Activated CD4-positive, alpha-beta T cell treated with anti-CD3 and anti-CD28 coated beads for 36 hours (primary cell): ENCODE data around the gene SAT1. TPM values are rescaled to one million over a fixed set of nuclear protein-coding genes. Genes with fewer than 3 reads are reported as not detected.

Experiments
- ATAC-seq: fragments of 200-7000 bp; cut with Tn5 transposase; one replicate; pipeline ENCODE4 v1.10.0; 2021; ENCODE audit warnings: mild to moderate bottlenecking, moderate library complexity
- CTCF ChIA-PET: fragments of 350-600 bp; sonication (Branson Sonifier 250); formaldehyde crosslinking; loops from one replicate; lab custom pipeline; 2021; ENCODE audit warnings: antibody characterized with exemption; lab: Charles Lee
- POLR2A ChIA-PET: fragments of 350-600 bp; sonication (Branson Sonifier 250); formaldehyde crosslinking; loops from one replicate; lab custom pipeline; 2021; ENCODE audit warnings: antibody characterized with exemption, inconsistent platforms; lab: Charles Lee
- DNase-seq: peaks from one replicate; pipeline ENCODE4 v3.0.0-alpha.2; 2020
- H3K27ac Mint-ChIP-seq: one replicate; pipeline ENCODE4 v1.8.0; 2021; ENCODE audit warnings: mixed read lengths
- H3K27me3 Mint-ChIP-seq: one replicate; pipeline ENCODE4 v1.8.0; 2021; ENCODE audit warnings: mixed read lengths
- H3K36me3 Mint-ChIP-seq: one replicate; pipeline ENCODE4 v1.8.0; 2021; ENCODE audit warnings: low read depth, mixed read lengths
- H3K4me1 Mint-ChIP-seq: one replicate; pipeline ENCODE4 v1.8.0; 2021; ENCODE audit warnings: mixed read lengths
- H3K4me3 Mint-ChIP-seq: one replicate; pipeline ENCODE4 v1.8.0; 2021; ENCODE audit warnings: mild to moderate bottlenecking, moderate library complexity, mixed read lengths
- H3K9me3 Mint-ChIP-seq: one replicate; pipeline ENCODE4 v1.8.0; 2021; ENCODE audit warnings: low read depth, mixed read lengths
- intact Hi-C, 2 experiments: fragments of 100-400 bp; cut with DNase I in 1 of 2; cut with micrococcal nuclease in 1 of 2; formaldehyde crosslinking; loops; one replicate each; pipeline versions ENCODE4 v1.14.2 to v1.15.1; 2022 to 2024; cut with DNase I, micrococcal nuclease
- total RNA-seq, 2 experiments: library from RNA; stranded (reverse); gene quantifications; one replicate each; pipeline ENCODE4 v1.2.3, GENCODE V29; 2021

SAT1 gene
- total RNA-seq, 2 experiments from 2014 or later: 148 to 166 TPM

GRCh38 chrX:23811108-23811651 lies 28.2 kb downstream of the SAT1 start:
- ChIA-PET CTCF (interaction anchor here (0.6 kb wide), 1 partner anchor 54 kb away, joined by 3 read pairs; no protein-coding TSS in a partner anchor), POLR2A (no interaction called here)
- Mint-ChIP-seq H3K27me3 (peaks cover 3% of the 10 kb centered on the region), H3K9me3 (no peaks in the 10 kb centered on the region), H3K36me3 (no peaks in the 10 kb centered on the region), H3K4me3 (no peak overlapping the region), H3K27ac (no peak overlapping the region), H3K4me1 (peaks cover 6% of the 10 kb centered on the region)
- intact Hi-C loops: no loop called here
- no peak for DNase-seq
- ATAC-seq: no peak

GRCh38 chrX:23811656-23812055 lies 28.7 kb downstream of the SAT1 start:
- intact Hi-C loops: no loop called here
- Mint-ChIP-seq H3K27me3 (peaks cover 3% of the 10 kb centered on the region), H3K27ac (no peak overlapping the region), H3K4me1 (peaks cover 6% of the 10 kb centered on the region), H3K36me3 (no peaks in the 10 kb centered on the region), H3K4me3 (no peak overlapping the region), H3K9me3 (no peaks in the 10 kb centered on the region)
- DNase-seq: no peak
- CTCF ChIA-PET: interaction anchor here (0.6 kb wide), 1 partner anchor 54 kb away, joined by 3 read pairs; no protein-coding TSS in a partner anchor
- POLR2A ChIA-PET: no interaction called here
- no peak for ATAC-seq

- H3K36me3 Mint-ChIP-seq: no peaks in the 10 kb centered on the region
- CTCF ChIA-PET: interaction anchor here (1.1 kb wide), 1 partner anchor 88 kb away, joined by 4 read pairs; no protein-coding TSS in a partner anchor
These were observed 30.8 kb downstream of the SAT1 start for GRCh38 chrX:23813808-23814207.

GRCh38 chrX:23815376-23815775 lies 32.4 kb downstream of the SAT1 start:
- DNase-seq (no peak), ATAC-seq (no peak)
- CTCF ChIA-PET: no interaction called here
- no peaks in the 10 kb centered on the region for H3K9me3 Mint-ChIP-seq
- H3K4me1 Mint-ChIP-seq: peaks cover 6% of the 10 kb centered on the region
- no peak overlapping the region for H3K27ac Mint-ChIP-seq
- intact Hi-C loops: no loop called here
- peaks cover 3% of the 10 kb centered on the region for H3K27me3 Mint-ChIP-seq
- POLR2A ChIA-PET: no interaction called here
- H3K36me3 Mint-ChIP-seq: no peaks in the 10 kb centered on the region
- no peak overlapping the region for H3K4me3 Mint-ChIP-seq

More at GRCh38 chrX:23813808-23814207, 30.8 kb downstream of the SAT1 start:
- DNase-seq (no peak), ATAC-seq (no peak)
- intact Hi-C loops: no loop called here
- Mint-ChIP-seq H3K4me3 (no peak overlapping the region), H3K27me3 (peaks cover 3% of the 10 kb centered on the region), H3K4me1 (peaks cover 6% of the 10 kb centered on the region), H3K27ac (no peak overlapping the region), H3K9me3 (no peaks in the 10 kb centered on the region)
- POLR2A ChIA-PET: interaction anchor here (0.6 kb wide), 1 partner anchor 13 kb away, joined by 3 read pairs; no protein-coding TSS in a partner anchor

GRCh38 chrX:23816179-23816578 lies 33.2 kb downstream of the SAT1 start:
- H3K4me3 Mint-ChIP-seq: no peak overlapping the region
- POLR2A ChIA-PET: no interaction called here
- no peaks in the 10 kb centered on the region for H3K27me3 Mint-ChIP-seq
- H3K4me1 Mint-ChIP-seq: no peaks in the 10 kb centered on the region
- no peak overlapping the region for H3K27ac Mint-ChIP-seq
- no peaks in the 10 kb centered on the region for H3K36me3 Mint-ChIP-seq
- DNase-seq (no peak), ATAC-seq (no peak)
- CTCF ChIA-PET: no interaction called here
- intact Hi-C loops: no loop called here
- no peaks in the 10 kb centered on the region for H3K9me3 Mint-ChIP-seq

GRCh38 chrX:23817979-23818336 lies 35.0 kb downstream of the SAT1 start:
- ATAC-seq: no peak
- ChIA-PET POLR2A (interaction anchor here (0.6 kb wide), 1 partner anchor 41 kb away, joined by 4 read pairs; no protein-coding TSS in a partner anchor), CTCF (interaction anchor here (0.7 kb wide), 1 partner anchor 85 kb away, joined by 3 read pairs; no protein-coding TSS in a partner anchor)
- Mint-ChIP-seq H3K27me3 (no peaks in the 10 kb centered on the region), H3K4me1 (no peaks in the 10 kb centered on the region), H3K4me3 (no peak overlapping the region), H3K36me3 (no peaks in the 10 kb centered on the region), H3K9me3 (no peaks in the 10 kb centered on the region), H3K27ac (no peak overlapping the region)
- no peak for DNase-seq
- intact Hi-C loops: no loop called here

- intact Hi-C loops: no loop called here
- no peak for DNase-seq
- no peaks in the 10 kb centered on the region for H3K9me3 Mint-ChIP-seq
- no peak overlapping the region for H3K27ac Mint-ChIP-seq
- H3K27me3 Mint-ChIP-seq: no peaks in the 10 kb centered on the region
- H3K36me3 Mint-ChIP-seq: no peaks in the 10 kb centered on the region
- ATAC-seq: no peak
- H3K4me1 Mint-ChIP-seq: no peaks in the 10 kb centered on the region
- POLR2A ChIA-PET: no interaction called here
- no peak overlapping the region for H3K4me3 Mint-ChIP-seq
- CTCF ChIA-PET: interaction anchor here (0.6 to 1.1 kb wide), 3 partner anchors 89 to 134 kb away, joined by 3 read pairs; partner anchors contain the start of gene CXorf58
These were observed 36.6 kb downstream of the SAT1 start for GRCh38 chrX:23819385-23820234.

GRCh38 chrX:23820235-23820782 lies 37.3 kb downstream of the SAT1 start:
- H3K36me3 Mint-ChIP-seq: no peaks in the 10 kb centered on the region
- ATAC-seq: no peak
- CTCF ChIA-PET: interaction anchor here (0.6 to 1.1 kb wide), 2 partner anchors 88 to 126 kb away, joined by 3 read pairs; partner anchors contain the start of gene CXorf58
- no peak overlapping the region for H3K4me3 Mint-ChIP-seq
- no peak overlapping the region for H3K27ac Mint-ChIP-seq
- no peaks in the 10 kb centered on the region for H3K9me3 Mint-ChIP-seq
- POLR2A ChIA-PET: interaction anchor here (0.6 kb wide), 1 partner anchor 47 kb away, joined by 7 read pairs; no protein-coding TSS in a partner anchor
- DNase-seq: no peak
- no peaks in the 10 kb centered on the region for H3K27me3 Mint-ChIP-seq
- no peaks in the 10 kb centered on the region for H3K4me1 Mint-ChIP-seq
- intact Hi-C loops: no loop called here

GRCh38 chrX:23821847-23822246 lies 38.9 kb downstream of the SAT1 start:
- intact Hi-C loops: no loop called here
- no peak for ATAC-seq

GRCh38 chrX:23822397-23822796 lies 39.4 kb downstream of the SAT1 start:
- Mint-ChIP-seq H3K27me3 (no peaks in the 10 kb centered on the region), H3K9me3 (no peaks in the 10 kb centered on the region), H3K36me3 (no peaks in the 10 kb centered on the region), H3K4me3 (no peak overlapping the region), H3K27ac (no peak overlapping the region), H3K4me1 (no peaks in the 10 kb centered on the region)
- ChIA-PET POLR2A (no interaction called here), CTCF (no interaction called here)
- ATAC-seq (no peak), DNase-seq (no peak)
- intact Hi-C loops: no loop called here

More at GRCh38 chrX:23821847-23822246, 38.9 kb downstream of the SAT1 start:
- DNase-seq: no peak
- no peak overlapping the region for H3K4me3 Mint-ChIP-seq
- H3K9me3 Mint-ChIP-seq: no peaks in the 10 kb centered on the region
- H3K36me3 Mint-ChIP-seq: no peaks in the 10 kb centered on the region
- ChIA-PET POLR2A (no interaction called here), CTCF (no interaction called here)
- H3K27me3 Mint-ChIP-seq: no peaks in the 10 kb centered on the region
- no peaks in the 10 kb centered on the region for H3K4me1 Mint-ChIP-seq
- H3K27ac Mint-ChIP-seq: no peak overlapping the region

- CTCF ChIA-PET: no interaction called here
- no peak overlapping the region for H3K27ac Mint-ChIP-seq
- no peak for ATAC-seq
These were observed 39.9 kb downstream of the SAT1 start for GRCh38 chrX:23822841-23823240.

More at GRCh38 chrX:23822841-23823240, 39.9 kb downstream of the SAT1 start:
- Mint-ChIP-seq H3K4me3 (no peak overlapping the region), H3K9me3 (no peaks in the 10 kb centered on the region), H3K36me3 (no peaks in the 10 kb centered on the region), H3K4me1 (no peaks in the 10 kb centered on the region), H3K27me3 (no peaks in the 10 kb centered on the region)
- POLR2A ChIA-PET: no interaction called here
- no peak for DNase-seq
- intact Hi-C loops: no loop called here
